ENCODE measurements around the gene GCNT1. TPM values are rescaled to one million over a fixed set of nuclear protein-coding genes. Genes with fewer than 3 reads are reported as not detected.

GCNT1 gene
- total and polyA plus RNA-seq, 2 of the 13 experiments (the other 11 are each of a cell fraction or from before 2014, with no cell fraction given) = 0.55 to 1.7 TPM

- POLR2A ChIA-PET = no interaction called here
- no peak for TF ChIP-seq ZNF687 (CRISPR knock-in tag; IDR thresholded peaks at IDR 0.05)
- no peak for TF ChIP-seq WIZ (CRISPR knock-in tag; IDR thresholded peaks at IDR 0.05)
- no peak for TF ChIP-seq LCORL (IDR thresholded peaks at IDR 0.05)
- TF ChIP-seq LCORL (CRISPR knock-in tag; IDR thresholded peaks at IDR 0.05) = no peak
Measured at GRCh38 chr9:76552181-76552580, 93.2 kb downstream of the GCNT1 start.

More at GRCh38 chr9:76552181-76552580, 93.2 kb downstream of the GCNT1 start:
- no peak overlapping the region for H3K4me2 ChIP-seq (ENCODE audit: low read depth, low read length)
- H3K27me3 ChIP-seq (ENCODE audit: control insufficient read depth in 1 of 2, insufficient read depth in 2 of 2, low read length in 2 of 2) = no peaks in the 10 kb centered on the region
- no peak for ATAC-seq
- no peaks in the 10 kb centered on the region for H3K36me3 ChIP-seq (replicated peaks in 1 of 2; ENCODE audit: control insufficient read depth in 1 of 2, insufficient read depth in 2 of 2, low read length in 2 of 2)
- no peaks in the 10 kb centered on the region for H3K79me2 ChIP-seq (ENCODE audit: insufficient read depth, low read length)
- CTCF ChIA-PET (ENCODE audit: low intra/inter-chr PET ratio, low total read pairs) = no interaction called here
- no peak overlapping the region for H3K4me3 ChIP-seq (replicated peaks in 1 of 3; ENCODE audit: insufficient read depth in 1 of 3, low read depth in 2 of 3, low read length in 3 of 3)
- H2AFZ ChIP-seq (ENCODE audit: low read length) = no peak overlapping the region
- no peaks in the 10 kb centered on the region for H3K9me3 ChIP-seq (ENCODE audit: low read length)
- WGBS (ENCODE audit: low lambda C conversion rate) = 84% methylated on average over 1 of the region's 1 CpG
- DNase-seq (ENCODE audit: low spot score) = no peak
- no peak overlapping the region for H3K27ac ChIP-seq (ENCODE audit: extremely low read length, insufficient read depth, low read length)
- no peak overlapping the region for H3K9ac ChIP-seq (ENCODE audit: insufficient read depth, low read depth, low read length)
- H4K20me1 ChIP-seq (ENCODE audit: insufficient read depth, low read length) = no peaks in the 10 kb centered on the region
- in situ Hi-C loops (cut with HindIII; ENCODE audit: extremely low pct_ligation_motif_present, low pct_unique_long_range_greater_than_20kb) (no loop called here), intact Hi-C loops (cut with micrococcal nuclease; ENCODE audit: unreplicated experiment) (no loop called here)
- no peak for FAIRE-seq
- H3K4me1 ChIP-seq (ENCODE audit: insufficient read depth, low read length) = no peaks in the 10 kb centered on the region
- no TSS peak for BruUV-seq (replicated peaks)
